Calu3 (cell line): ENCODE results near the gene SLC1A6. TPM values are rescaled to one million over a fixed set of nuclear protein-coding genes. Genes with fewer than 3 reads are reported as not detected.
"Not testable (repeated sequence)": the region's sequence is repeated elsewhere in the genome, so short reads cannot be mapped to it uniquely, and the experiment has no call there.

Source experiments
- BruUV-seq: library from RNA; stranded (reverse); fragments of 400-500 nt; replicated peaks from 2 replicates; lab custom pipeline; 2021; lab: Mats Ljungman, UMichigan
- CTCF ChIA-PET: fragments of 300-600 bp; sonication (Branson Sonifier 250); formaldehyde crosslinking; loops from one replicate; lab custom pipeline; 2022; ENCODE audit warnings: antibody characterized with exemption; lab: Charles Lee
- DNase-seq: peaks from one replicate; pipeline ENCODE4 v3.0.0; 2022
- H3K27ac Mint-ChIP-seq: one replicate; pipeline ENCODE4 v1.8.0; 2022; ENCODE audit warnings: mixed read lengths; ENCODE audit not compliant: unreplicated experiment
- H3K27me3 Mint-ChIP-seq: one replicate; pipeline ENCODE4 v1.8.0; 2022; ENCODE audit warnings: mixed read lengths; ENCODE audit not compliant: unreplicated experiment
- H3K36me3 Mint-ChIP-seq: one replicate; pipeline ENCODE4 v1.8.0; 2022; ENCODE audit warnings: mild to moderate bottlenecking, moderate library complexity, mixed read lengths; ENCODE audit not compliant: insufficient read depth, unreplicated experiment
- H3K4me1 Mint-ChIP-seq: one replicate; pipeline ENCODE4 v1.8.0; 2022; ENCODE audit warnings: mild to moderate bottlenecking, low read depth, mixed read lengths; ENCODE audit not compliant: unreplicated experiment
- H3K4me3 Mint-ChIP-seq: one replicate; pipeline ENCODE4 v1.8.0; 2022; ENCODE audit warnings: mild to moderate bottlenecking, low read depth, moderate library complexity, mixed read lengths; ENCODE audit not compliant: unreplicated experiment
- H3K9me3 Mint-ChIP-seq: one replicate; pipeline ENCODE4 v1.8.0; 2022; ENCODE audit warnings: low read depth, mixed read lengths; ENCODE audit not compliant: unreplicated experiment
- CTCF ChIP-seq: fragments of 200-600 bp; IDR thresholded peaks from one replicate; pipeline ENCODE4 v1.8.0; 2022; ENCODE audit warnings: antibody characterized with exemption; ENCODE audit not compliant: unreplicated experiment
- intact Hi-C: fragments of 100-400 bp; cut with micrococcal nuclease; formaldehyde crosslinking; loops from one replicate; pipeline ENCODE4 v1.10.0; 2022; ENCODE audit not compliant: unreplicated experiment
- total RNA-seq: library from RNA; stranded (reverse); gene quantifications from 2 replicates; pipeline ENCODE4 v1.2.3, GENCODE V29; 2022

SLC1A6 gene
- total RNA-seq, 1 experiment from 2014 or later: not detected

- Mint-ChIP-seq H3K4me3 (no peak overlapping the region), H3K36me3 (no peaks in the 10 kb centered on the region), H3K27ac (no peak overlapping the region), H3K27me3 (peaks cover 36% of the 10 kb centered on the region), H3K4me1 (no peaks in the 10 kb centered on the region), H3K9me3 (no peaks in the 10 kb centered on the region)
- TF ChIP-seq CTCF: no peak
- intact Hi-C loops: no loop called here
- CTCF ChIA-PET: no interaction called here
- BruUV-seq: no TSS peak
- no peak for DNase-seq
These were observed 41.8 kb upstream of the SLC1A6 start for GRCh38 chr19:15021286-15022007.

GRCh38 chr19:15018836-15019235, 39.2 kb upstream of the SLC1A6 start:
- DNase-seq, H3K9me3 Mint-ChIP-seq, H3K27ac Mint-ChIP-seq, CTCF ChIA-PET, BruUV-seq, H3K4me3 Mint-ChIP-seq, H3K4me1 Mint-ChIP-seq, H3K36me3 Mint-ChIP-seq, intact Hi-C loops: not testable (repeated sequence)
- H3K27me3 Mint-ChIP-seq: peaks cover 30% of the 10 kb centered on the region

GRCh38 chr19:15015946-15016542, 36.4 kb upstream of the SLC1A6 start:
- H3K4me3 Mint-ChIP-seq: no peak overlapping the region
- DNase-seq: peak; percentile 17
- BruUV-seq: no TSS peak
- H3K4me1 Mint-ChIP-seq: no peaks in the 10 kb centered on the region
- CTCF ChIA-PET: no interaction called here
- no peak overlapping the region for H3K27ac Mint-ChIP-seq
- intact Hi-C loops: no loop called here
- no peak for TF ChIP-seq CTCF
- H3K9me3 Mint-ChIP-seq: no peaks in the 10 kb centered on the region
- H3K36me3 Mint-ChIP-seq: no peaks in the 10 kb centered on the region
- peaks cover 42% of the 10 kb centered on the region for H3K27me3 Mint-ChIP-seq

- TF ChIP-seq CTCF: no peak
- Mint-ChIP-seq H3K27ac (no peak overlapping the region), H3K27me3 (peaks cover 42% of the 10 kb centered on the region), H3K9me3 (no peaks in the 10 kb centered on the region), H3K36me3 (no peaks in the 10 kb centered on the region), H3K4me1 (no peaks in the 10 kb centered on the region), H3K4me3 (no peak overlapping the region)
- no TSS peak for BruUV-seq
- DNase-seq: no peak
- CTCF ChIA-PET: no interaction called here
- intact Hi-C loops: no loop called here
These were observed 34.9 kb upstream of the SLC1A6 start for GRCh38 chr19:15014579-15014978.
